Right lobe of liver (tissue), 4 donors: ENCODE results near the gene MYOM1.

ENCODE experiments used
- POLR2A ChIP-seq: fragments of 450-650 bp; IDR thresholded peaks from one replicate; pipeline ENCODE4 v1.6.1; 2017; ENCODE audit warnings: antibody characterized with exemption, mild to moderate bottlenecking
- TF ChIP-seq, protein P1 (sequence below), 4 donors: fragments of 200-600 bp in 3 of 4; fragments of 450-650 bp in 1 of 4; IDR thresholded peaks; one replicate each; pipeline versions ENCODE4 v1.5.1 to v1.8.0; 2016 to 2022; ENCODE audit warnings: antibody characterized with exemption in 4 of 4, mild to moderate bottlenecking in 2 of 4
- donor health status: DM: no; HTN: no; CAD: no.
- donor health status: DM: no; HTN: no; CAD: no.
- donor health status: DM: no; HTN: yes; CAD: no.

DNA sequence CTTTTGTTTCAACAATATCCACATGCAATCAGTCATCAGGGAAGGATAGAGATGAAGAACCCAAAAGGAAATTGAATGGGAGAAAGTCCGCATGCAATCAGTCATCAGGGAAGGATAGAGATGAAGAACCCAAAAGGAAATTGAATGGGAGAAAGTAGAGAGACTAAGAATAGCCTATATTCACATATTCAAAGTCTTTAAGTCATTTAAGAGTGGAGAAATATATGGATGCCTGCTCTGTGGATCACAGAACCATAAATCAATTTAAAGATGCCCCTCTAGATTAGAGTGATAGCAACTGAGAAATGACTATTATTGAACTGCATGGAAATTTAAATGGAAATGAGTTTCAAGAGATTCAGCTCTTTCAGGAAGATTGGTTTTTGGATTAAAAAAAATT lies 116.8 kb downstream of the MYOM1 start:
- TF ChIP-seq POLR2A: no peak
- TF ChIP-seq, protein P1, sequence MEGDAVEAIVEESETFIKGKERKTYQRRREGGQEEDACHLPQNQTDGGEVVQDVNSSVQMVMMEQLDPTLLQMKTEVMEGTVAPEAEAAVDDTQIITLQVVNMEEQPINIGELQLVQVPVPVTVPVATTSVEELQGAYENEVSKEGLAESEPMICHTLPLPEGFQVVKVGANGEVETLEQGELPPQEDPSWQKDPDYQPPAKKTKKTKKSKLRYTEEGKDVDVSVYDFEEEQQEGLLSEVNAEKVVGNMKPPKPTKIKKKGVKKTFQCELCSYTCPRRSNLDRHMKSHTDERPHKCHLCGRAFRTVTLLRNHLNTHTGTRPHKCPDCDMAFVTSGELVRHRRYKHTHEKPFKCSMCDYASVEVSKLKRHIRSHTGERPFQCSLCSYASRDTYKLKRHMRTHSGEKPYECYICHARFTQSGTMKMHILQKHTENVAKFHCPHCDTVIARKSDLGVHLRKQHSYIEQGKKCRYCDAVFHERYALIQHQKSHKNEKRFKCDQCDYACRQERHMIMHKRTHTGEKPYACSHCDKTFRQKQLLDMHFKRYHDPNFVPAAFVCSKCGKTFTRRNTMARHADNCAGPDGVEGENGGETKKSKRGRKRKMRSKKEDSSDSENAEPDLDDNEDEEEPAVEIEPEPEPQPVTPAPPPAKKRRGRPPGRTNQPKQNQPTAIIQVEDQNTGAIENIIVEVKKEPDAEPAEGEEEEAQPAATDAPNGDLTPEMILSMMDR (IDR thresholded peaks at IDR 0.05): no peak
